ENCODE data around the gene ZNF157.

GRCh38 chrX:47380268-47380667 lies 9.9 kb downstream of the ZNF157 start:
- TF ChIP-seq CTCF (IDR thresholded peaks at IDR 0.05; ENCODE audit: insufficient read depth, low read depth, low read length) = no peak
- TF ChIP-seq EZH2 (IDR thresholded peaks at IDR 0.05; ENCODE audit: insufficient read depth, low read length) = no peak
